Fibroblast of pulmonary artery (primary cell): Measurements from ENCODE around the gene PCARE.

Source experiments
- DNase-seq: peaks from one replicate; pipeline ENCODE4 v3.0.0-alpha.2; 2010; ENCODE audit warnings: low read depth
- H3K4me3 ChIP-seq: replicated peaks from 2 replicates; pipeline ENCODE4 v1.5.1; 2011; ENCODE audit warnings: low read depth, mild to moderate bottlenecking, control low read depth, low read length, moderate library complexity
- CTCF ChIP-seq: IDR thresholded peaks from 2 replicates; pipeline ENCODE4 v1.5.1; 2011; ENCODE audit warnings: mild to moderate bottlenecking, control low read depth, low read length, inconsistent platforms; ENCODE audit errors: missing control alignments

PCARE gene

GRCh38 chr2:29059624-29060023 lies 14.7 kb downstream of the PCARE start:
- no peak overlapping the region for H3K4me3 ChIP-seq
- no peak for TF ChIP-seq CTCF
- DNase-seq: no peak

DNA sequence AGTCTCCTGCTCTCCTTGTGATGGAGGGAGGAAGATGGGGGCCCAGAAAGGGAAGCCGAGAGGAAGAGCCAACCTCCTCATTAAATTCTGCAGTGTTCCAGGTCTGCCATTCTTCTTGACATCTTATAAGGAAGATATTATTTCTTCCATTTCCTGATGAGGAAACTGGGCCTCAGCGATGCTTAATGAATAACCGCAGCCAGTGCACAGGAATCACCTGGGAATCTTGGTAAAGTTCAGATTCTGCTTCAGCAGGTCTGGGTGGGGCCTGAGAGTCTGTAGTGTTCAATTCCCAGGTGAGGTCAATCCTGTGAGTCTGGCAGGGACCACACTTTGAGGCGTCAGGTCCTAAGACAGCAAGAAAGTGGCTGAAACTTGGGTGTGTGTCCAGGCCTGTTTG lies 17.3 kb downstream of the PCARE start:
- TF ChIP-seq CTCF: no peak
- no peak overlapping the region for H3K4me3 ChIP-seq
- no peak for DNase-seq

DNA sequence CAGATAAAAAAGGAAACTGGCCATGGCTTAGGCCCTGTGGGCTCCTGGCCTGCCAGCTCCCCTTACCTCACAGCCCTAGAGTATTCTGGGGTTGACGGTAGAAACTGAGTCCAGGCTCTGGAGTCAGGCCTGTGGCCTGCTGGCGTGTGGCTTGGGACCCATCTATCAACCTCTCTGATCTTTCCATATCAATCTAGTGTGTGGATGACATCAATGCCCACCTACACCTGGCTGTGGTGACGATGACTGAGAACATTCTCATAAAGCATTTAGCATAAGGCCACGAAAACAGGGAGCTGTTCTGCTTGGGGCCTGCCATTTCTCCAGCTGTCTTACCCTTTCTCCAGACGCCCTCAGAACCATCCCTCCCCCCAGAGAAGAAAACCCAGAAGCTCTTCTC lies 17.9 kb downstream of the PCARE start:
- TF ChIP-seq CTCF: no peak
- DNase-seq: no peak
- H3K4me3 ChIP-seq: no peak overlapping the region

DNA sequence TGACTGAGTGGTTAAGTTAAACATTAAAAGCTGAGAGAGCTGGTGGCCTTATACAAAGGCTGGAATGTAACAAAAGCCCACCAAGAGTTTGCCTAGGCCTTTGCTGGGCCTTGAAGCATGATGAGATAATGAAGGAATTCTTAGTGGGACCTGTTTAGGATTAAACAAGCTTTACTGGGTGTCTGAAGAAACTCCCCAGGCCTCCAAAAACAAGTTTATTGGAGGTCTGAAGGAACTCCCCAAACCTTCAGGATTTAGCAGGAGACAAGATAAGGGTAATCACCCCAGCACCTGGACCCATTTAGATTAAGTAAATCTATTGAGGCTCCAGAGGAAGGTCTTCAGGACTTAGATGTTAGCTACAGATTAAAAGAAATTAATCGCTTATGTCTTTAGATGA lies 18.7 kb downstream of the PCARE start:
- no peak for TF ChIP-seq CTCF
- DNase-seq: no peak
- no peak overlapping the region for H3K4me3 ChIP-seq

DNA sequence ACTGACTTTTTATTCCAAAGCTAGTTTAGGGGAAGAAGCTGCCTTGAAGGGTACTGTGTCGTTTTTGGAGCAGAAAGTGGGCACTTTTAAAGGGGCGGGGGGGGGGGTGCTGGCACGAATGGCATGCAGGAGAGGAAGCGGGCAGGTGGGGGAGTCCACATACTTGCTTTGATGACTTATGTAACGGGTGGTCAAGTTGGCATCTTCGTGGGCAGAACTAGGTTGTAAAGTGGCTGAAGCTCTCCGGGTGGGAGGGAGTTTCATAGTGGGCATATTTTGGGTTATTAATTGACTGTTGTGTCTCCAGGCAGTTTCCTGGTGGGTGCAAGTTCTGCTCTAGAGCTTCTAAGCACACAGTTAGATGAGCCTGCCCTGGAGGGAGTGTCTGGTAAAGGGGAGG lies 19.9 kb downstream of the PCARE start:
- H3K4me3 ChIP-seq: no peak overlapping the region
- no peak for TF ChIP-seq CTCF
- no peak for DNase-seq

DNA sequence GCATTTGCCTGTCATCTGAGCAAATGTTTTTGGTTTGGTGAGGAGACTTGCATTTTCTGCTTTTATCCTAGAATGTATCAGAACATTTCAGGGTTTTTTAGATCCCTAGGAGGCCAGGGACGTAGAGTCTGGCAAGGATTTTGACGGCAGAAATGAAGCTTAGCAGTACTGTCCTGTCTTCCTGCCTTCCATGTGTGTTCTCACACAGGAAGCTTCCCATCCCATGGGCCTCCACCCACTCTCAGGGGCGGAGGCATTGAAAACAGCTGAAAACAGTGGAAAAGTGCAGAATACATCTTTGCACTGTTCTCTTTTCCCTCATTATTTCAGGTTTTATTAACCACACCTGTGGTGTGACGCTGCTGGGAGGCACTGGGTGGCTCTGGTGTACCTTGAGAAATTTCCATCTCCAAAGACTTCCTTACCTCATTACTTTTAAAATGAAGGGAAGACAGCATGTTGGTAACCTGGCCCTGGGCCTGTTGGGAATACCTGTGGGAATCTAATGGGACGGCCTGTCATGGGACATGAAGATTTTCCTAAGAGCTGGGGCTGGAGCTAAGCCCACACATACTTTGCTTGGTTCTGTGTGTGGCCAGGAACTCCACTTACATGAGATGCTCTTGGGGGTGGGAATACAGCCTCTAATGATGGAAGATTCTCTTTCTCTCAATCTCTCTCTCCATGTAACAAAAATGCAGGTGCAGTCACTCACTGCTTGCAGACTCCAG lies 20.5 kb downstream of the PCARE start:
- TF ChIP-seq CTCF: peak; percentile 14
- DNase-seq: peak; percentile 5
- no peak overlapping the region for H3K4me3 ChIP-seq

GRCh38 chr2:29053223-29053622 lies 21.1 kb downstream of the PCARE start:
- TF ChIP-seq CTCF: no peak
- DNase-seq: no peak

More at GRCh38 chr2:29053223-29053622, 21.1 kb downstream of the PCARE start:
- H3K4me3 ChIP-seq: no peak overlapping the region
